Fibroblast of lung (primary cell): ENCODE measurements around the gene NEK9. TPM values are rescaled to one million over a fixed set of nuclear protein-coding genes. Genes with fewer than 3 reads are reported as not detected.

ENCODE experiments used
- DNase-seq, 2 donors: peaks; one replicate each; pipeline versions ENCODE4 v3.0.0 to v3.0.0-alpha.2; 2010; ENCODE audit warnings: low read depth in 2 of 2
- H2AFZ ChIP-seq: 2 replicates; pipeline ENCODE4 v1.5.1; 2012; ENCODE audit warnings: low read length, control low read depth, inconsistent platforms
- H3K27ac ChIP-seq: 2 replicates; pipeline ENCODE4 v1.5.1; 2011; ENCODE audit warnings: low read length, control low read depth; ENCODE audit not compliant: insufficient read depth
- H3K27me3 ChIP-seq: 2 replicates; pipeline ENCODE4 v1.5.1; 2011; ENCODE audit warnings: mild to moderate bottlenecking, low read length; ENCODE audit not compliant: control insufficient read depth, insufficient read depth
- H3K36me3 ChIP-seq: 2 replicates; pipeline ENCODE4 v1.5.1; 2011; ENCODE audit warnings: low read length; ENCODE audit not compliant: control insufficient read depth, insufficient read depth
- H3K4me1 ChIP-seq: 2 replicates; pipeline ENCODE4 v1.5.1; 2011; ENCODE audit warnings: low read length; ENCODE audit not compliant: control insufficient read depth, insufficient read depth; ENCODE audit errors: extremely low read depth
- H3K4me2 ChIP-seq: 2 replicates; pipeline ENCODE4 v1.5.1; 2011; ENCODE audit warnings: low read length, control low read depth; ENCODE audit not compliant: insufficient read depth; ENCODE audit errors: extremely low read depth
- H3K4me3 ChIP-seq, 4 experiments: fragments of 200-600 bp in 1 of 4; sonication (generic) in 1 of 4; replicated peaks in 1 of 4; 2 replicates each; pipeline ENCODE4 v1.5.1; 2011 to 2016; ENCODE audit warnings: low read length in 4 of 4, low read depth in 3 of 4, mild to moderate bottlenecking in 3 of 4, control low read depth in 2 of 4, inconsistent platforms in 1 of 4, mixed read lengths in 1 of 4; ENCODE audit not compliant: insufficient read depth in 1 of 4; ENCODE audit errors: control extremely low read depth in 1 of 4
- H3K79me2 ChIP-seq: 2 replicates; pipeline ENCODE4 v1.5.1; 2012; ENCODE audit warnings: mild to moderate bottlenecking, low read length, inconsistent platforms; ENCODE audit not compliant: control insufficient read depth, insufficient read depth
- H3K9ac ChIP-seq: 2 replicates; pipeline ENCODE4 v1.5.1; 2011; ENCODE audit warnings: mild to moderate bottlenecking, low read length, control low read depth; ENCODE audit not compliant: insufficient read depth
- H3K9me3 ChIP-seq: 2 replicates; pipeline ENCODE4 v1.5.1; 2012; ENCODE audit warnings: low read depth, low read length; ENCODE audit not compliant: control insufficient read depth, insufficient read depth
- H4K20me1 ChIP-seq: 2 replicates; pipeline ENCODE4 v1.5.1; 2011; ENCODE audit warnings: low read length; ENCODE audit not compliant: control insufficient read depth, insufficient read depth; ENCODE audit errors: extremely low read depth
- EZH2 ChIP-seq: IDR thresholded peaks from 2 replicates; pipeline ENCODE4 v1.5.1; 2012; ENCODE audit warnings: low read length, control low read depth, mild to moderate bottlenecking; ENCODE audit errors: missing control alignments
- polyA plus RNA-seq, 2 donors: library from polyadenylated mRNA; depleted of rRNA in 1 of 2; stranded (reverse) in 1 of 2; unstranded in 1 of 2; fragments of >200 nt; gene quantifications; 2 replicates each; pipeline ENCODE4 v1.2.1, GENCODE V29; 2011 to 2012; ENCODE audit warnings: missing spikeins in 1 of 2
- total RNA-seq: library from RNA; depleted of rRNA; stranded (reverse); fragments of >200 nt; gene quantifications from 2 replicates; pipeline ENCODE4 v1.2.1, GENCODE V29; 2014
- TF ChIP-seq, protein P1 (sequence below), 2 donors: IDR thresholded peaks in 1 of 2; conservative IDR thresholded peaks in 1 of 2; 1 replicate in 1 of 2; 2 replicates in 1 of 2; pipeline ENCODE4 v1.5.1; 2011 to 2012; ENCODE audit warnings: low read length in 2 of 2, control low read depth in 1 of 2, inconsistent platforms in 1 of 2, low read depth in 1 of 2, mild to moderate bottlenecking in 1 of 2

The NEK9 gene
- total and polyA plus RNA-seq, 2 donors (not counting 1 experiment from before 2014, with no cell fraction given), result 63.4 to 81.3 TPM

DNA sequence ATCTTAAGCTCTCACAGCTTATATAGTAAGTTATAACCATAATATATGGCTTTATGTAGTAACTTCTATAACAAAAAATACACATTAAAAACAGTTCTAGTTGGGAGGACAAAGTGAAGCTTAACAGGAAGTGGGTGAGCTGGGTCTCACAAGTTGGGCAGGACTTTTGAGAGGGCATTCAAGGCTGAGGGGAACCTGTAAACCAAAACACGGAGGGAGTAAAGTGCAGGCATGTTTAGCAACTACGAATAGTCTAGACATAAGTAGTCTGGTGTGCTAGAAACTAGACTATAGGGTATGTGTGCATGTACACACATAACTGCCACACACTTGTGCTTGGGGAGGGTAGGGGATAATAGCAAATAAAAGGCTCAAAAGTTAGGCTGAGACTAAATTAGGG, 14.2 kb upstream of the NEK9 start:
- no peak for DNase-seq
- H3K36me3 ChIP-seq, result peaks cover 1% of the 10 kb centered on the region
- H3K4me3 ChIP-seq, result no peak overlapping the region
- H2AFZ ChIP-seq, result no peak overlapping the region
- no peaks in the 10 kb centered on the region for H3K9me3 ChIP-seq
- TF ChIP-seq EZH2, result no peak
- TF ChIP-seq, protein P1, sequence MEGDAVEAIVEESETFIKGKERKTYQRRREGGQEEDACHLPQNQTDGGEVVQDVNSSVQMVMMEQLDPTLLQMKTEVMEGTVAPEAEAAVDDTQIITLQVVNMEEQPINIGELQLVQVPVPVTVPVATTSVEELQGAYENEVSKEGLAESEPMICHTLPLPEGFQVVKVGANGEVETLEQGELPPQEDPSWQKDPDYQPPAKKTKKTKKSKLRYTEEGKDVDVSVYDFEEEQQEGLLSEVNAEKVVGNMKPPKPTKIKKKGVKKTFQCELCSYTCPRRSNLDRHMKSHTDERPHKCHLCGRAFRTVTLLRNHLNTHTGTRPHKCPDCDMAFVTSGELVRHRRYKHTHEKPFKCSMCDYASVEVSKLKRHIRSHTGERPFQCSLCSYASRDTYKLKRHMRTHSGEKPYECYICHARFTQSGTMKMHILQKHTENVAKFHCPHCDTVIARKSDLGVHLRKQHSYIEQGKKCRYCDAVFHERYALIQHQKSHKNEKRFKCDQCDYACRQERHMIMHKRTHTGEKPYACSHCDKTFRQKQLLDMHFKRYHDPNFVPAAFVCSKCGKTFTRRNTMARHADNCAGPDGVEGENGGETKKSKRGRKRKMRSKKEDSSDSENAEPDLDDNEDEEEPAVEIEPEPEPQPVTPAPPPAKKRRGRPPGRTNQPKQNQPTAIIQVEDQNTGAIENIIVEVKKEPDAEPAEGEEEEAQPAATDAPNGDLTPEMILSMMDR (conservative IDR thresholded peaks at IDR 0.05 in 1 of 2, IDR thresholded peaks at IDR 0.05 in 1 of 2; ENCODE audit: low read depth in 1 of 2, low read length in 2 of 2), result no peak
- H3K79me2 ChIP-seq, result peaks cover 4% of the 10 kb centered on the region
- no peak overlapping the region for H3K4me2 ChIP-seq
- H4K20me1 ChIP-seq, result no peaks in the 10 kb centered on the region
- H3K4me1 ChIP-seq, result no peaks in the 10 kb centered on the region
- no peaks in the 10 kb centered on the region for H3K27me3 ChIP-seq
- H3K9ac ChIP-seq, result no peak overlapping the region
- H3K27ac ChIP-seq, result no peak overlapping the region

DNA sequence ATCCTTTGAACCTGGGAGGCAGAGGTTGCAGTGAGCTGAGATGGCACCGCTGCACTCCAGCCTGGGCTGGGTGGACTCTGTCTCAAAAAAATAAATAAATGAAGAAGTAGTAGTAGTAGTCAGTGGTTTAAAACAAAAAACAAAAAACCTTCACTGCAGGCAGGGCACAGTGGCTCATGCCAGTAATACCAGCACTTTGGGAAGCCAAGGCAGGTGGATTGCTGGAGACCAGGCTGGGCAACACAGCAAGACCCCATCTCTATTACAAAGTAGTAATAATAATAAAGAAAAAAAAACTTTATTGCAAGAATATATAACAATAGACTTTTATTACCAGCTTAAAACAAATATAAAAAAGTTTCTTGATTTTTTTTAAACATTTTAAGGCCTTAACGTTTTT, 13.8 kb upstream of the NEK9 start:
- H3K4me3 ChIP-seq, result no peak overlapping the region
- H3K27ac ChIP-seq, result no peak overlapping the region
- no peaks in the 10 kb centered on the region for H3K9me3 ChIP-seq
- no peak for DNase-seq
- H3K36me3 ChIP-seq, result peaks cover 1% of the 10 kb centered on the region
- H2AFZ ChIP-seq, result no peak overlapping the region
- H4K20me1 ChIP-seq, result no peaks in the 10 kb centered on the region
- H3K4me2 ChIP-seq, result no peak overlapping the region
- no peaks in the 10 kb centered on the region for H3K4me1 ChIP-seq
- H3K79me2 ChIP-seq, result peaks cover 4% of the 10 kb centered on the region
- no peak for TF ChIP-seq EZH2
- TF ChIP-seq, protein P1 (conservative IDR thresholded peaks at IDR 0.05 in 1 of 2, IDR thresholded peaks at IDR 0.05 in 1 of 2; ENCODE audit: low read depth in 1 of 2, low read length in 2 of 2), result no peak
- H3K27me3 ChIP-seq, result no peaks in the 10 kb centered on the region
- H3K9ac ChIP-seq, result no peak overlapping the region

- no peak overlapping the region for H3K27ac ChIP-seq
- DNase-seq, result no peak
- H3K27me3 ChIP-seq, result no peaks in the 10 kb centered on the region
- H3K36me3 ChIP-seq, result peaks cover 4% of the 10 kb centered on the region
- H3K9me3 ChIP-seq, result no peaks in the 10 kb centered on the region
- H3K9ac ChIP-seq, result no peak overlapping the region
- no peaks in the 10 kb centered on the region for H3K4me1 ChIP-seq
- H3K4me2 ChIP-seq, result no peak overlapping the region
- H3K4me3 ChIP-seq, result no peak overlapping the region
- peaks cover 2% of the 10 kb centered on the region for H3K79me2 ChIP-seq
- no peaks in the 10 kb centered on the region for H4K20me1 ChIP-seq
- H2AFZ ChIP-seq, result no peak overlapping the region
- TF ChIP-seq EZH2, result no peak
- TF ChIP-seq, protein P1 (conservative IDR thresholded peaks at IDR 0.05 in 1 of 2, IDR thresholded peaks at IDR 0.05 in 1 of 2; ENCODE audit: low read depth in 1 of 2, low read length in 2 of 2), result no peak
These were observed 12.3 kb upstream of the NEK9 start for GRCh38 chr14:75139185-75139584.
